Measurements from ENCODE around the gene PAK5. TPM values are rescaled to one million over a fixed set of nuclear protein-coding genes. Genes with fewer than 3 reads are reported as not detected.

PAK5 gene
- total and polyA plus RNA-seq, 2 of the 13 experiments (the other 11 are each of a cell fraction or from before 2014, with no cell fraction given): not detected

DNA sequence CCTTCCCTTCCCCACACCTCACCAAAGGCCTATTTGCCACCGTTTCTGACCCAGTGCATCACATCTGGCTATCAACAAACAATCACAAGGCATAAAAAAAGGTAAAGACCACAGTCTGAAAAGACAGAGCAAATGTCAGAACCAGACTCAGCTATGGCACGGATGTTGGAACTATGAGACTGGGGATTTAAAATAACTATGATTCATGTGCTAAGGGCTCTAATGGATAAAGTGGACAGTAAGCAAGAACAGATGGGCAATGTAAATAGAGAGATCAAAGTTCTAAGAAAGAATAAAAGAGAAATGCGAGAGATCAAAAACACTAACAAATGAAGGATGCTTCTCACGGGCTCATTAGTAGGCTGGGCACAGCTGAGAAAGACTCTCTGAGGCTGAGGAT lies 225.0 kb downstream of the PAK5 start:
- ChIA-PET CTCF (ENCODE audit: low intra/inter-chr PET ratio, low total read pairs) (no interaction called here), POLR2A (no interaction called here)
- H3K27me3 ChIP-seq (ENCODE audit: control insufficient read depth in 1 of 2, insufficient read depth in 2 of 2, low read length in 2 of 2): no peaks in the 10 kb centered on the region; a peak in 1 of 5 replicates
- ATAC-seq (no peak), FAIRE-seq (no peak), DNase-seq (ENCODE audit: low spot score) (no peak)
- no peak overlapping the region for H3K4me3 ChIP-seq (replicated peaks in 1 of 3; ENCODE audit: insufficient read depth in 1 of 3, low read depth in 2 of 3, low read length in 3 of 3)
- H3K4me1 ChIP-seq (ENCODE audit: insufficient read depth, low read length): no peaks in the 10 kb centered on the region
- no TSS peak for BruUV-seq (replicated peaks)
- no peaks in the 10 kb centered on the region for H3K9me3 ChIP-seq (ENCODE audit: low read length)
- H3K4me2 ChIP-seq (ENCODE audit: low read depth, low read length): no peak overlapping the region
- in situ Hi-C loops (cut with HindIII; ENCODE audit: extremely low pct_ligation_motif_present, low pct_unique_long_range_greater_than_20kb) (loop anchor here (5.0 to 10.0 kb wide), 3 partner anchors 478 to 1931 kb away; no protein-coding TSS in a partner anchor), intact Hi-C loops (cut with micrococcal nuclease; ENCODE audit: unreplicated experiment) (no loop called here)
- 8% methylated on average over 4 of the region's 4 CpGs for WGBS (ENCODE audit: low lambda C conversion rate)
- no peaks in the 10 kb centered on the region for H3K79me2 ChIP-seq (ENCODE audit: insufficient read depth, low read length)
- no peak overlapping the region for H2AFZ ChIP-seq (ENCODE audit: low read length)
- H3K36me3 ChIP-seq (replicated peaks in 1 of 2; ENCODE audit: control insufficient read depth in 1 of 2, insufficient read depth in 2 of 2, low read length in 2 of 2): no peaks in the 10 kb centered on the region
- no peak overlapping the region for H3K27ac ChIP-seq (ENCODE audit: extremely low read length, insufficient read depth, low read length)
- H4K20me1 ChIP-seq (ENCODE audit: insufficient read depth, low read length): no peaks in the 10 kb centered on the region
- TF ChIP-seq POLR2AphosphoS5 (IDR thresholded peaks at IDR 0.05; ENCODE audit: low read depth, low read length) (no peak), MAZ (IDR thresholded peaks at IDR 0.05; ENCODE audit: borderline replicate concordance, low read depth, low read length) (no peak), MAZ (CRISPR knock-in tag; IDR thresholded peaks at IDR 0.05; ENCODE audit: low read depth) (no peak), ADNP (CRISPR knock-in tag; IDR thresholded peaks at IDR 0.05) (no peak), ETV6 (CRISPR knock-in tag; conservative IDR thresholded peaks at IDR 0.05) (no peak), SNAI1 (CRISPR knock-in tag; IDR thresholded peaks at IDR 0.05; ENCODE audit: borderline replicate concordance) (no peak), ATRX (CRISPR knock-in tag; IDR thresholded peaks at IDR 0.05; ENCODE audit: borderline replicate concordance) (no peak), ZNF616 (CRISPR knock-in tag; IDR thresholded peaks at IDR 0.05; ENCODE audit: low read depth) (no peak), FOXO4 (CRISPR knock-in tag; conservative IDR thresholded peaks at IDR 0.05) (no peak), ZNF839 (CRISPR knock-in tag; IDR thresholded peaks at IDR 0.05; ENCODE audit: borderline replicate concordance) (no peak)
- no peak overlapping the region for H3K9ac ChIP-seq (ENCODE audit: insufficient read depth, low read depth, low read length)
